ENCODE measurements around the gene ZBTB16.

- no peak for TF ChIP-seq CTCF (IDR thresholded peaks at IDR 0.05)
- TF ChIP-seq POLR2A (IDR thresholded peaks at IDR 0.05) = no peak
Measured at GRCh38 chr11:114034956-114035355, 24.6 kb upstream of the ZBTB16 start.

Measured in heart left ventricle (tissue), 13 donors.